Liver (tissue), 9 donors: Measurements from ENCODE around the gene ECM2. TPM values are rescaled to one million over a fixed set of nuclear protein-coding genes. Genes with fewer than 3 reads are reported as not detected.

Experiments
- DNase-seq: peaks from one replicate; pipeline ENCODE4 v3.0.0-alpha.2; 2017; ENCODE audit warnings: low spot score
- H3K27ac ChIP-seq, 2 donors: one replicate each; pipeline ENCODE4 v1.7.0; 2013; ENCODE audit warnings: inconsistent platforms in 2 of 2, low read length in 2 of 2, control low read depth in 1 of 2, low read depth in 1 of 2, mild to moderate bottlenecking in 1 of 2
- H3K27me3 ChIP-seq, 4 donors: one replicate each; pipeline versions ENCODE4 v1.6.1 to v1.7.0; 2013; ENCODE audit warnings: low read length in 3 of 4, inconsistent platforms in 1 of 4, mild to moderate bottlenecking in 1 of 4, moderate library complexity in 1 of 4; ENCODE audit not compliant: control insufficient read depth in 4 of 4, insufficient read depth in 4 of 4
- H3K36me3 ChIP-seq, 4 donors: one replicate each; pipeline versions ENCODE4 v1.6.1 to v1.7.0; 2013; ENCODE audit warnings: low read length in 3 of 4, mild to moderate bottlenecking in 3 of 4, low read depth in 1 of 4, moderate library complexity in 1 of 4; ENCODE audit not compliant: control insufficient read depth in 4 of 4, insufficient read depth in 3 of 4
- H3K4me1 ChIP-seq, 4 donors: one replicate each; pipeline versions ENCODE4 v1.6.1 to v1.7.0; 2013; ENCODE audit warnings: low read length in 3 of 4, mild to moderate bottlenecking in 3 of 4, moderate library complexity in 1 of 4; ENCODE audit not compliant: control insufficient read depth in 4 of 4, insufficient read depth in 4 of 4
- H3K4me3 ChIP-seq, 3 donors: one replicate each; pipeline versions ENCODE4 v1.6.1 to v1.7.0; 2013; ENCODE audit warnings: low read length in 3 of 3, control low read depth in 1 of 3, low read depth in 1 of 3, mild to moderate bottlenecking in 1 of 3
- H3K9ac ChIP-seq, 2 donors: one replicate each; pipeline ENCODE4 v1.7.0; 2013; ENCODE audit warnings: low read length in 2 of 2, mild to moderate bottlenecking in 2 of 2, moderate library complexity in 2 of 2, control low read depth in 1 of 2, low read depth in 1 of 2
- H3K9me3 ChIP-seq, 4 donors: one replicate each; pipeline versions ENCODE4 v1.6.1 to v1.7.0; 2013; ENCODE audit warnings: low read length in 3 of 4; ENCODE audit not compliant: control insufficient read depth in 4 of 4
- ATF3 ChIP-seq: IDR thresholded peaks from 2 replicates; pipeline ENCODE4 v1.6.1; 2016; ENCODE audit warnings: antibody characterized with exemption
- EGR1 ChIP-seq, 2 donors: IDR thresholded peaks; 2 replicates each; pipeline ENCODE4 v1.6.1; 2016 to 2018; ENCODE audit warnings: antibody characterized with exemption in 2 of 2, low read depth in 2 of 2
- GABPA ChIP-seq, 2 donors: IDR thresholded peaks in 1 of 2; conservative IDR thresholded peaks in 1 of 2; 2 replicates each; pipeline ENCODE4 v1.6.1; 2016; ENCODE audit warnings: antibody characterized with exemption in 2 of 2, mild to moderate bottlenecking in 1 of 2, moderate library complexity in 1 of 2
- HNF4A ChIP-seq, 2 donors: conservative IDR thresholded peaks; 2 replicates each; pipeline ENCODE4 v1.6.1; 2016; ENCODE audit warnings: antibody characterized with exemption in 2 of 2, mild to moderate bottlenecking in 2 of 2
- JUND ChIP-seq, 2 donors: IDR thresholded peaks; 2 replicates each; pipeline ENCODE4 v1.6.1; 2016; ENCODE audit warnings: antibody characterized with exemption in 2 of 2
- MAX ChIP-seq: IDR thresholded peaks from 2 replicates; pipeline ENCODE4 v1.6.1; 2016; ENCODE audit warnings: antibody characterized with exemption
- RAD21 ChIP-seq, 2 donors: IDR thresholded peaks; 2 replicates each; pipeline ENCODE4 v1.6.1; 2016; ENCODE audit warnings: antibody characterized with exemption in 2 of 2, mild to moderate bottlenecking in 2 of 2
- REST ChIP-seq: IDR thresholded peaks from 2 replicates; pipeline ENCODE4 v1.6.1; 2016; ENCODE audit warnings: antibody characterized with exemption, mild to moderate bottlenecking
- SP1 ChIP-seq: IDR thresholded peaks from 2 replicates; pipeline ENCODE4 v1.6.1; 2018; ENCODE audit warnings: antibody characterized with exemption, mild to moderate bottlenecking
- TAF1 ChIP-seq: conservative IDR thresholded peaks from 2 replicates; pipeline ENCODE4 v1.6.1; 2016; ENCODE audit warnings: antibody characterized with exemption, mild to moderate bottlenecking
- YY1 ChIP-seq: IDR thresholded peaks from 2 replicates; pipeline ENCODE4 v1.6.1; 2016; ENCODE audit warnings: antibody characterized with exemption, mild to moderate bottlenecking
- ZBTB33 ChIP-seq: IDR thresholded peaks from 2 replicates; pipeline ENCODE4 v1.6.1; 2016; ENCODE audit warnings: antibody characterized with exemption
- WGBS: extraction: QIAGEN DNeasy Blood & Tissue Kit; methylation state at CpG from one replicate; pipeline ENCODE4 v1.1.7; 2013; 5-methylcytosine and 5-hydroxymethylcytosine counted together
- polyA plus RNA-seq, 2 donors: library from polyadenylated mRNA; stranded (reverse) in 1 of 2; unstranded in 1 of 2; fragments of 200-250 nt in 1 of 2; fragments of >200 nt in 1 of 2; fragmentation: Nextera tagmentation in 1 of 2; extraction: Ambion mirVana in 1 of 2; gene quantifications; one replicate each; pipeline versions ENCODE4 v1.2.1 to v1.2.3, GENCODE V29; 2013 to 2015
- total RNA-seq, 2 donors: library from RNA; depleted of rRNA; stranded (reverse); fragments of >200 nt; gene quantifications; one replicate each; pipeline ENCODE4 v1.2.3, GENCODE V29; 2014
- donor health status: healthy.
- donor health status: healthy.
- donor health status: healthy.
- donor health status: healthy.
- donor health status: healthy.

The ECM2 gene
- total and polyA plus RNA-seq, 4 donors, result 11.6 to 42.0 (median 15.3) TPM

GRCh38 chr9:92538541-92538940 lies 2.8 kb upstream of the ECM2 start:
- H3K27me3 ChIP-seq, result no peaks in the 10 kb centered on the region
- H3K9ac ChIP-seq, result no peak overlapping the region
- WGBS, result 90% methylated on average over 2 of the region's 2 CpGs
- no peaks in the 10 kb centered on the region for H3K9me3 ChIP-seq
- H3K36me3 ChIP-seq, result no peaks in the 10 kb centered on the region
- H3K4me3 ChIP-seq, result no peak overlapping the region
- TF ChIP-seq REST (no peak), ZBTB33 (no peak), GABPA (IDR thresholded peaks at IDR 0.05 in 1 of 2, conservative IDR thresholded peaks at IDR 0.05 in 1 of 2) (no peak), ATF3 (no peak), TAF1 (no peak), RAD21 (IDR thresholded peaks at IDR 0.05) (no peak), MAX (no peak)
- peaks cover 0 to 18% (median 8%) of the 10 kb centered on the region in 4 donors for H3K4me1 ChIP-seq
- H3K27ac ChIP-seq, result no peak overlapping the region
- DNase-seq, result no peak

- no peaks in the 10 kb centered on the region for H3K36me3 ChIP-seq
- no peak for DNase-seq
- peaks cover 0 to 18% (median 8%) of the 10 kb centered on the region in 4 donors for H3K4me1 ChIP-seq
- peak; percentile 58 for TF ChIP-seq YY1
- no peak for TF ChIP-seq ATF3
- TF ChIP-seq SP1, result no peak
- TF ChIP-seq HNF4A (conservative IDR thresholded peaks at IDR 0.05), result no peak
- TF ChIP-seq RAD21 (IDR thresholded peaks at IDR 0.05), result no peak
- no peak for TF ChIP-seq EGR1 (IDR thresholded peaks at IDR 0.05; ENCODE audit: low read depth in 2 of 2)
- peak; percentile 8 for TF ChIP-seq REST
- TF ChIP-seq TAF1, result peak; percentile 23
- TF ChIP-seq JUND (IDR thresholded peaks at IDR 0.05), result no peak
- H3K27ac ChIP-seq, result peak overlapping the region; percentile 70 to 81
- peak overlapping the region; percentile 13 to 95 for H3K9ac ChIP-seq
- H3K4me3 ChIP-seq, result peak overlapping the region in 2 of 3 donors; percentile 31 to 44
- H3K9me3 ChIP-seq, result no peaks in the 10 kb centered on the region
- no peaks in the 10 kb centered on the region for H3K27me3 ChIP-seq
- 18% methylated on average over 1 of the region's 1 CpG for WGBS
Measured at GRCh38 chr9:92534674-92535073, 1.1 kb downstream of the ECM2 start.
